Stimulated activated CD8-positive, alpha-beta memory T cell treated with anti-CD3 and anti-CD28 coated beads, Interleukin-7, amount 100 ng/mL, for 48 hours (primary cell): ENCODE data around the gene ATRN.

Source experiments
- DNase-seq, 2 donors: peaks; one replicate each; pipeline ENCODE4 v3.0.0-alpha.2; 2020; ENCODE audit warnings: low read depth in 1 of 2; ENCODE audit errors: extremely low read depth in 1 of 2

The ATRN gene

GRCh38 chr20:3616250-3616649 lies 145.4 kb downstream of the ATRN start:
- no peak for DNase-seq

DNA sequence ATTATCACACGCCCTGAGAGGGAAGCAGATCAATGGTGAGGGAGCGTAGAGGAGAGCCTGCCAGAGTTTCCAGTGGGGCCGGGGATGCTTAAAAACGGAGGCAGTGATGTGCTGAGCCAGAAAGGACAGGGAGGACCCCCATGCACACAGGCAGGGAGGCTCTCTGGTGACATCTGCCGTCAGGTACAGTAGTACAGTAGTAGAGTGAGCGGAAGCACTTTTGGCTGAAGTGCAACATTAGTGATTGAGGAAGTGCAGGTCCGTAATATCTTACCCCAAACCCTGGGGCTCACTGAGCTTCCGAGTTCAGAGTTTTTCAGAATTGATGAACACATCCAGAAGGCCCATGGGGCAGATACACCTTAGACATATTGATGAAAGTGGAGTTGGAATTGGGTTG lies 150.3 kb downstream of the ATRN start:
- DNase-seq, result no peak

- DNase-seq, result no peak
Observed at GRCh38 chr20:3622406-3622805, 151.6 kb downstream of the ATRN start.

DNA sequence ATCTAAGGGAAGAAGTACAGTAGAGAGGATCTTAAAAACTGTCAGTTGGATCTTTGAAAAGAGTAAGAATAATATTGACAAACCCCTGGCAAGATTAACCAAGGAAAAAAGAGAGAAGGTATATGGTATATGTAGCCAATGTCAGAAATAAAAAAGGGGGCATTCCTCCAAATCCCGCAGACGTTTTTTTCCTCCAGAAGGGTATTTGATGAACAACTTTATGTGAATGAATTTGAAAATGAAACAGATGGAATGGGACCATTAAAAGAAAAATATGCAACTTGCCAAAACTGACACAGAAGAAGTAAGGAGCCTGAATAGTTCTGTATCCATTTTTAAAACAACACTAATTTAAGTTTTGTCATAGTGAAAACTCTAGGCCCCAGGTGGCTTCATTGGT lies 156.7 kb downstream of the ATRN start:
- no peak for DNase-seq

- no peak for DNase-seq
Observed at GRCh38 chr20:3628502-3629314, 157.9 kb downstream of the ATRN start.

DNA sequence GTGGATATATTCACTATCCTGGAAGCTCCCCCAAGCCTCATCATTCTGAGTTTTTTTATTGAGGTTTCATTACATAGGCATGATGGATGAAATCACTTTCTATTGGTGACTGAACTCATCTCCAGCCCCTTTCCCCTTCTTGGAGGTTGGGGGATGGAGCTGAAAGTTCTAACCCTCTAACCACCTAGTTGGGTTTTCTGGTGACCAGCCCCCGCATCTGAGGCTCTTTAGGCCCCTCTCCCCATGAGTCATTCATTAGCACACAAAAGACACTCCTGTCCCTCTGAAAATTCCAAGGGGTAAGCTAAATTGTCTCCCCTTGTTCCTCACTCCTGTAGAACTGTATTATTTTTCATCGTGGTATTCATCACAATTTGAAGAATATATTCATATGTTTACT lies 159.1 kb downstream of the ATRN start:
- no peak for DNase-seq

DNA sequence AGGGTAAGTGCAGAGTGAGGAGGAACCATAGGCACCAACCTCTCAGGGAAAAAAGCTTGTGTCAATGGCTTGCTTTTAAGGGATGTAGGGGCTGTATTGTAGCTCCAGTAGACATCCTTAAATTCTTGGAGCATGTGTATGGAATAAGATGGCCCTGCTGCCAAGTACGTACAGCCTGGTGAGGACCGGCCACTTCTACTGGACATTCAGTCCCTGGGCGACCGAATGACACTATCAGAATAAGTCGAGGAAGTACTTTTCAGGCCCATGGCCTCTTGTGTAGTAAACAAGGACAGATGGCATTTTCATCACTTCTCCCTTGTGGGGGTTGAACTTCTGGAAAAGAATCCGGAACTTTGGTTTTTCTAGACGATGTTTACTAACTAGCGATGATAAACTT lies 159.6 kb downstream of the ATRN start:
- DNase-seq, result no peak

- no peak for DNase-seq
Observed at GRCh38 chr20:3631534-3631933, 160.7 kb downstream of the ATRN start.

DNA sequence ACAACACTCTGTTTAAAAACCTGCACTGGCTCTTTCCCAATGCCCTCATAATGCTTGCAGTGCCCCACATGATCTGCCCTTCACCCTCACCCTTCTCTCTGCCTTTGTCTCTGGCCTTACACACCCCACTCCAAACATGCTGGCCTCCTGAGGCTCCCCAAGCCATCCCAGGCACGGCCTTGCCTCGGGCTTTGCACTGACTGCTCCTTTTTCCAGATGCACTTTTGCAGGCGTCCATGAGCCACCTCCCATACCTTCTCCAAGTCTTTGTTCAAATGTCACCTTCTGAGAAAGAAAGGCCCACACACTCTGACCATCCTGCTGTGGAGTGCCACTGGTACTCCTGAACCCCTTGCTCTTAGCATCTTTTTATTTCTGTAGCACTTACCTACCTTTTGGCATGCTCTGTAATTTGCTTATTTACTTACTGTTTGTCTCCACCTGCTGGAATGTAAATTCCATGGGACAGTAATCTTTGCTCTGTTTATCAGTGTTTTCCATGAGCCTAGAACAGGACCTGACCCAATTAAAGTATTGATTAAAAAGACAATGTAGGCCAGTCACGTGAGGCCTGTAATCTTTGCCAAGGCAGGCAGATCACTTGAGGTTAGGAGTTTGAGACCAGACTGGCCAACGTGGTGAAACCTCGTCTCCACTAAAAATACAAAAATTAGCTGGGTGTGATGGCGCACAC lies 161.6 kb downstream of the ATRN start:
- DNase-seq, result no peak

- DNase-seq, result no peak
Observed at GRCh38 chr20:3633913-3634478, 163.2 kb downstream of the ATRN start.

GRCh38 chr20:3635346-3635745 lies 164.5 kb downstream of the ATRN start:
- DNase-seq, result no peak

GRCh38 chr20:3640259-3640658 lies 169.4 kb downstream of the ATRN start:
- DNase-seq, result no peak

- no peak for DNase-seq
Observed at GRCh38 chr20:3645309-3646066, 174.7 kb downstream of the ATRN start.

GRCh38 chr20:3646067-3646440 lies 175.2 kb downstream of the ATRN start:
- DNase-seq, result no peak

DNA sequence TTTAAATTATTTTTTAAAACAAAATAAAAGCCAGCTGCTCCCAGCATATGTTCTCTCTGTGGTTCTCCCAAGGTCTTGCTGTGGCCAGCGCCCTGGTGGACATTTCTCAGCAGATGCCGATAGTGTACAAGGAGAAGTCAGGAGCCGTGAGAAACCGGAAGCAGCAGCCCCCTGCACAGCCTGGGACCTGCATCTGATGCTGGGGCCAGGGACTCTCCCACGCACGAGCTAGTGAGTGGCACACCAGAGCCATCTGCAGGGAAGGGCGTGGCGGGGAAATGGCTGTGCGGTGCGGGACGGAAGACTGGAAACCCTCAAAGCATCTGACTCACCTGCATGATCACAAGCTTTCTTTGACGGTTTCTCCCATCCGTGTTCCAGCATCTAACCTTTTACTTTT lies 175.8 kb downstream of the ATRN start:
- DNase-seq, result no peak

DNA sequence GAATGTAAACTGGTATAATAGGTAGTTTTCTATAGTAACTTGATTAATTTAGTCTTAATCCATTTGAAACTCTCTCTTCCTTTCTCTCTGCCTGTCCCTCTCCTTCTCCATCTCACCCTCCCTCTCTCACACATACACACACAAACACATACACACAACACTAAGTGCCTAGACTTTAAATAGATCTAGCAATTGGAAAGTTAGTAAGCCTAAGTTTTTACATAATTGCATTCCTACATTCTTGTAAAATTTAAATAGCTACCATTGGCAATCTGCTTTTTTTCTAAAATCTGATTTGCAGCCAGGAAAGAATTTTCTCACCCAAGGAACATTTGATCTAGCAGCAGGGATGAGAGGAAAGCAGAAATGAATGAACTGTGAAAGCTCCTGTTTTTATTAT lies 176.7 kb downstream of the ATRN start:
- DNase-seq, result no peak

GRCh38 chr20:3648951-3649350 lies 178.1 kb downstream of the ATRN start:
- no peak for DNase-seq

- no peak for DNase-seq
Observed at GRCh38 chr20:3651204-3651962, 180.6 kb downstream of the ATRN start.

DNA sequence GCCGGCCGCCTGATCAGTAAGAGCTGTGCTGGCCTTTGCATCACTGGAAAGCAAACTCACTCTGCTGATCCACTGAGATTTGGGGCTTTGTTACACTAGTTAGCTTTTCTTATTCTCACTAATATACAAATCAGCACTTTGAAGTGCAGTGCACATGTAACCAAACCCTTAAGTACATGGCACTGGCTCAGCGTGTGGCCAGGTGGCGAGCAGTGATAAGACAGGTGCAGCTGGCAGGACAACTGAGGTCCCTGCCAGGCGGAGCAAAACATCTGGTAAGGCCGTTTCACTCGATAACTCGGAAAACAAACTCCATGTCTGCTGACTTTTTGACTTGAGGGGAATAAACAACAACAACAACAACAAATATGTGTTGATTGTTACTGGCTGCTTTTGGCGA lies 181.4 kb downstream of the ATRN start:
- no peak for DNase-seq

- DNase-seq, result no peak
Observed at GRCh38 chr20:3652676-3653596, 182.1 kb downstream of the ATRN start.
